AG04449 (cell line): Measurements from ENCODE around the gene SMPD3.

Experiments
- CTCF ChIA-PET: fragments of 350-600 bp; formaldehyde crosslinking; extraction: SDS; loops from one replicate; lab custom pipeline; 2021; ENCODE audit warnings: antibody characterized with exemption; lab: Yijun Ruan, JAX
- POLR2A ChIA-PET: fragments of 400-600, 350-600 bp; formaldehyde crosslinking; extraction: SDS; loops from one replicate; lab custom pipeline; 2020; ENCODE audit warnings: antibody characterized with exemption, inconsistent platforms; lab: Yijun Ruan, JAX
- DNase-seq: peaks from one replicate; pipeline ENCODE4 v3.0.0-alpha.2; 2010; ENCODE audit warnings: low read depth, low spot score
- H3K4me3 ChIP-seq: 2 replicates; pipeline ENCODE4 v1.5.1; 2011; ENCODE audit warnings: low read depth, mild to moderate bottlenecking, control low read depth, low read length
- CTCF ChIP-seq: IDR thresholded peaks from one replicate; pipeline ENCODE4 v1.5.1; 2011; ENCODE audit warnings: mild to moderate bottlenecking, moderate library complexity, low read length, control low read depth, inconsistent platforms; ENCODE audit not compliant: insufficient read depth; ENCODE audit errors: missing control alignments

SMPD3 gene

GRCh38 chr16:68351463-68351862 is 96.8 kb downstream of the SMPD3 start:
- DNase-seq = no peak
- TF ChIP-seq CTCF = no peak
- H3K4me3 ChIP-seq = no peak overlapping the region
- ChIA-PET POLR2A (no interaction called here), CTCF (interaction anchor here (0.6 kb wide), 1 partner anchor 15 kb away, joined by 3 read pairs; no protein-coding TSS in a partner anchor)

GRCh38 chr16:68350813-68351350 is 97.4 kb downstream of the SMPD3 start:
- DNase-seq = no peak
- H3K4me3 ChIP-seq = no peak overlapping the region
- no peak for TF ChIP-seq CTCF
- POLR2A ChIA-PET = no interaction called here
- CTCF ChIA-PET = interaction anchor here (0.6 kb wide), 1 partner anchor 14 kb away, joined by 3 read pairs; no protein-coding TSS in a partner anchor

GRCh38 chr16:68349838-68350410 is 98.4 kb downstream of the SMPD3 start:
- no peak for TF ChIP-seq CTCF
- no peak for DNase-seq
- POLR2A ChIA-PET = no interaction called here
- H3K4me3 ChIP-seq = no peak overlapping the region
- CTCF ChIA-PET = interaction anchor here (1.2 kb wide), 1 partner anchor 13 kb away, joined by 3 read pairs; no protein-coding TSS in a partner anchor

GRCh38 chr16:68348639-68349445 is 99.5 kb downstream of the SMPD3 start:
- no peak for DNase-seq
- ChIA-PET CTCF (interaction anchor here (0.9 to 1.2 kb wide), 2 partner anchors 15 to 85 kb away, joined by 3 read pairs; no protein-coding TSS in a partner anchor), POLR2A (no interaction called here)
- no peak overlapping the region for H3K4me3 ChIP-seq
- TF ChIP-seq CTCF = no peak

- CTCF ChIA-PET = no interaction called here
- no peak overlapping the region for H3K4me3 ChIP-seq
- DNase-seq = no peak
- POLR2A ChIA-PET = no interaction called here
- TF ChIP-seq CTCF = no peak
Observed at GRCh38 chr16:68347605-68348004, 100.7 kb downstream of the SMPD3 start.

GRCh38 chr16:68346892-68347480 is 101.3 kb downstream of the SMPD3 start:
- H3K4me3 ChIP-seq = no peak overlapping the region
- no peak for TF ChIP-seq CTCF
- DNase-seq = no peak
- ChIA-PET CTCF (no interaction called here), POLR2A (no interaction called here)
